Epithelial cell of proximal tubule (primary cell): Measurements from ENCODE around the gene ETV6. TPM values are rescaled to one million over a fixed set of nuclear protein-coding genes. Genes with fewer than 3 reads are reported as not detected.

ENCODE experiments used
- DNase-seq: peaks from one replicate; pipeline ENCODE4 v3.0.0-alpha.2; 2011; ENCODE audit warnings: low read depth
- H3K4me3 ChIP-seq: 2 replicates; pipeline ENCODE4 v1.5.1; 2011; ENCODE audit warnings: low read depth, mild to moderate bottlenecking, low read length
- CTCF ChIP-seq: conservative IDR thresholded peaks from 2 replicates; pipeline ENCODE4 v1.5.1; 2012; ENCODE audit warnings: low read depth, mild to moderate bottlenecking, low read length
- total RNA-seq: library from RNA; depleted of rRNA; stranded (reverse); fragments of >200 nt; gene quantifications from 2 replicates; pipeline ENCODE4 v1.2.3, GENCODE V29; 2015

Gene ETV6
- total RNA-seq, 1 donor from 2014 or later = 12.9 TPM

- no peak overlapping the region for H3K4me3 ChIP-seq
- no peak for DNase-seq
- TF ChIP-seq CTCF = no peak
Observed at GRCh38 chr12:11861155-11861863, 211.8 kb downstream of the ETV6 start.

- no peak for DNase-seq
- no peak overlapping the region for H3K4me3 ChIP-seq
- no peak for TF ChIP-seq CTCF
Observed at GRCh38 chr12:11861864-11862600, 212.6 kb downstream of the ETV6 start.

- peak; percentile 79 for DNase-seq
- TF ChIP-seq CTCF = peak; percentile 15
- H3K4me3 ChIP-seq = no peak overlapping the region
Observed at GRCh38 chr12:11862798-11863197, 213.3 kb downstream of the ETV6 start.

- TF ChIP-seq CTCF = no peak
- H3K4me3 ChIP-seq = no peak overlapping the region
- DNase-seq = no peak
Observed at GRCh38 chr12:11863478-11863906, 214.0 kb downstream of the ETV6 start.

- no peak overlapping the region for H3K4me3 ChIP-seq
- TF ChIP-seq CTCF = no peak
- DNase-seq = no peak
Observed at GRCh38 chr12:11863988-11864387, 214.5 kb downstream of the ETV6 start.

GRCh38 chr12:11865824-11866223 is 216.3 kb downstream of the ETV6 start:
- TF ChIP-seq CTCF = no peak
- no peak overlapping the region for H3K4me3 ChIP-seq
- DNase-seq = no peak
